Suppressor macrophage treated with lipopolysaccharide for 4 hours (primary cell): Measurements from ENCODE around the gene ACTBL2.
"Not testable (repeated sequence)": the region's sequence is repeated elsewhere in the genome, so short reads cannot be mapped to it uniquely, and the experiment has no call there.

Experiments
- DNase-seq: peaks from one replicate; pipeline ENCODE4 v3.0.0-alpha.2; 2020

ACTBL2 gene

DNA sequence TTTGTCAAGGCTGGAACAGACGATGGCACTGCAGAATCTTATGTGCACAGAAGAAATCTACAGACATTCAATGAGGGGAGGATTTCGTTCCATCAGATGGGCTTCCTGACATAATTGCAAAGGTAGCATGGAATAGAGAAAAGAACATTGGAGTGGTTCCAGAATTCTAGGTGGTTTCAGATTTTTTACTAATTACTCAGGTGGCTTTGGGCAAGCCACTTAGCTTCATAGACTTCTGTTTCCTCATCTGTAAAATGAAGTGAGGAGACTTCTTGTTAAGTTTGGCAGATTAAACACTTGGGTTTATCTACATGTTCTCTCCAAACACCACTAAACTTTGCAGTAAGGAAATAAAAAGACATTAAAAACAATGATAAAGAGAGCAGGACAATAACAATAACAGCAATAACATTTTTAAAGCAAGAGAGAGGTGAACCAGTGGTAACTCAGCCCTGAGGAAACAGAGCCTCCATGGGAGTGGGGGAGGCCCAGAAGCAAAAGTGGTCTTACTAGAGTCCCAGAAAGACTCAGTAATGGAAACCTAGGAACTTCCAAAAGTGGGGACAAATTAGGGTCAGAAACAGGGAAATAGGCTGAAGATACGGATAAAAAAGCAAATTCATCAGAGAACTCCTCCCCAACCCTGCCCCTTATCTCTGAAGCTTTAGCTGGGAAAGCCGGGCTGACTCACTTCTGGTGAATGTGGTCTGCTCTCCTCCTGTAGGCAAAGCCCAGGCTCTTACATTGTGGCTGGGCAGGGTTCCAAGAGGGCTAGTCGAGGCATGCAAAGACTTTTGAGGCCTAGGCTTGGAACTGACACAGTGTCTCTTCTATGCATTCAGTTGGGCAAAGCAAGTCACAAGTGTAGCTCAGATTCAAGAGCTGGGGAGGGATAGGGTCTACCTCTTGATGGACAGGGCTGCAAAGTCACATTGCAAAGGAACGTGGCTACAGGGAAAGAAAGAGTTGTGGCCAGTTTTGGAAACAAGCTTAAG, 11.8 kb upstream of the ACTBL2 start:
- no peak for DNase-seq

DNA sequence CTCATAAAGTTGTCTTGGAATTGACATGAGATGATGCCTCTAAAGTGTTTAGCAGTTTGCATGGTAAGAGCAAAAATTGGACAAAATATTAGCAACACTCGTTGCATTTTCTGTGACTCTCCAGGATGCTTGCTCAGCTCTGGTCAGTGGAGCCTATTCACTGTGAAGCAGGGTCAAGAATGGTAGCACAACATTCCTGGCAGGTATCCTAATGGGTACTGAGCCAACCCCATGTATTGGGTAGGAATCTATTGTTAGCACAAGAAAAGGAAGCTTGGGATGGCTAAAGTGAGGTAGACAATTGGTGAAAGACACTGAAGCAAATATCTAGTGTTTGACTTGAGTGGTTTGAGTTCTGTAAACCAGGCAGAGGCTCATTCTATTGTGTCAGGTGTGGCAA, 10.4 kb upstream of the ACTBL2 start:
- no peak for DNase-seq

DNA sequence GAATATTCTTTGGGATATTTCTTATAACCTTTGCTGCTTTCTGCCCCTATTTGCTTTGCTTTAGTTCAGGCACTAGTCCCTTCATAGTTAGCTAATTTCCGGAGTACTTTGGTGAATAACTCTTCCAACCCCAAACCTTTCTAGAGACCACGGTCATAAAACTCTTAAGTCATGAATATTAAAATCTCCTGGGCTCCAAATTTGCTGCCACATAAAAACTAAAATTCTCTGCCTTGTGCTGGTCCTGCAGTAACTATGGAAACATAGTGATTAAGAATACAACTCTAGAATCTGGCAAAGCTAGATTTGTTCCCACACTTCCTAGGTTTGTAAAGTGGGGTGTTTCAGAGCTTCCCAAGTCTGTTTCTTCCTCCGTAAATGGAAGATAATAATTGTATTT, 10.0 kb upstream of the ACTBL2 start:
- DNase-seq = no peak

GRCh38 chr5:57491369-57491965, 8.9 kb upstream of the ACTBL2 start:
- DNase-seq = no peak

DNA sequence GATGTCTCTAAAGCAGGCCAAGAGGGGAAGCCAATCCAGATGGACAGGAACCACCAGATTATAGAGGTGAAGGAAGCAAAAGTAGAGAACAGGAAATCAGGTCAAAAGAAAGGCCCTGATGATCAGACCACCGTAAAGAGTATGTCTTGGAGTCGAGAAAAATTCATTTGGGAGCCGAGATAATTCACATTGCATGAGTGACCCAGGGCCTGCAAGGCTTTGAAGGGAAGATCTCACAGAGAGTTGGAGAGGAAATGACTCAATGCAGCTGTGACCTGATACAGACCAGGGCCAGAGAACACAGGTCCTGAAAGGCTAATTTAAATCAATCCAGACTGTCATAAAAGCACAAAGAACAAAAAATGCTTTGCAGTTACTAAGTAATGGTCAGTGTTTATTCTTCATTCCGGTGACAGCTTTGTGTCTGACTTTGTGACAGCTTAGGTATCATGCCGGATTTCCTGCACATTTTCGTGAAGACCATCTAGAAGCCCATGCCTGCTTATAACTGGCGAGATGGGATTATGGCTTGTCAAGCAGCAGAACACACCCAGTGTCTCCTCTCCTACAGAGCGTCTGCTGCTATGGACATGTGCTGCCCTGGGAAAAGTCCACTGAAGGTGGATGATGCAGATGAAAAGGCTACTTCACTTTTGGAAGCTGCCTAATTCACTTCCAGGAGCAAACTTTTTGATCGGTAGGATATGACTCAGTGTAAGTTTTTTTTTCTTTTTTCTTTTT, 5.8 kb upstream of the ACTBL2 start:
- DNase-seq = no peak

DNA sequence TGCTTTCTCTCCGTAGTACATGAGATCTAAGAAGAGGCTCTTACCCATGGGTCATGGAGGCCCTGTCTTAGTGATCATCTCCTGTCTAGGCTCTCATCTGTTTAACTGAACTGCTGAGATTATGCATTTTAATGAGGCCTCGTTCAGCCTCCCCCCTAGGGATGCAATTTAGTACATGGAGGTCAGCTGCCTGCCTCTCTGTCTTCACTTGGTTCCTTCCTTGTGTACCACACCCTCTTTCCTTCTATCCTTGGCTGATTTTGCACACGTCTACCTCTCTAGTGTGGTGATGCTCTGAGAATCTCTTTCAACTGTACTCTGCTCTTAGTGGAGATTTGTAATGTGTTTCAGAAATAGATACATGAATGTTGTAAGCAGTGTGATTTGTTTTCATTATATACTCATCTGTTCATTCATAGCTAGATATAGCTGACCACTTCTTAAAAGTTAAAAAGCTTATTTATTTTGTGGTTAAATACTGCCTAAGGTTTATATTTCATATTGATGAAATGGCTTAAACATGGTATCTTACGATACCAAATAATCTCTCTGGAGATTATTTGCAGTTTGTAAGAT, 3.5 kb upstream of the ACTBL2 start:
- DNase-seq = no peak

DNA sequence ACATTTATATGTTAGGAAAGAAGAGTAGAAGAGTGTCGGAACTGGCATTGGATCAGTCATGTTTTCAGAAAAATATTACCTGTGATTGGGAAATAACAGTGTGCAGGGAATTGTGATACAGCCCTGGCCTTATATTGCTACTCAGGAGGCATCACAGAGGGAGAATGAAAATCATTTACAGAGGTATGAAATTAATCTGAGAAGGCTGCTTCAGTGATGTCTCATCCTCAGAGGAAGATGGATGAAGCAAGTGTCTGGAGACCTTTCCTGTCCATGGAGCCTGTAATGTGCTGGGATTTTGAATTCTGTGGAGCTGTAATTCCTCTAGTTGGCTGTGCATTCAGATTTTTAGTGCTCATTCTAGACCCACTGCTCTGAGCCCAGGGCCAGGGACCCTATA, 3.8 kb downstream of the ACTBL2 start:
- no peak for DNase-seq

- no peak for DNase-seq
Observed at GRCh38 chr5:57476601-57477056, 6.0 kb downstream of the ACTBL2 start.

GRCh38 chr5:57470339-57470738, 12.3 kb downstream of the ACTBL2 start:
- DNase-seq = no peak

GRCh38 chr5:57468481-57469163, 14.0 kb downstream of the ACTBL2 start:
- peak; percentile 3 for DNase-seq

DNA sequence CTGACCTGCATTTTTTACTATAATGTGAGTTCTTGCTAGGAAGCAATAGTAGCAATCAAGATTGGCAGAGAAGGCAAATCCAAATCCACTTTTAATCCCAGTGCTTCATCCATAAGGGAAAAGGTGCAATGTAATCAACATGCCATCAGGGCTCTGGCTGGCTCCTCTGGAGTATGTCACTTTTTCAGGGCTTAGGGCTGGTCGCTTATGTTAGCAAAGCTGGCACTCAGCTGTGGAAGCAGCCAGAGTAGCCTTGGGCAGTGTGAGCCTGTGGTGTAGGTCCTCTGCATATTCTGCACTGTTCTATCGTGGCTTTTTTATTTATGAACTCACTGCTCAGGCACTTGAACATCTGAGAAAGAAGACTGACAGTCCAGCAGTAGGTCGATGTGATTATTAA, 16.1 kb downstream of the ACTBL2 start:
- DNase-seq = no peak

- not testable (repeated sequence) for DNase-seq
Observed at GRCh38 chr5:57460056-57460455, 22.6 kb downstream of the ACTBL2 start.

- DNase-seq = no peak
Observed at GRCh38 chr5:57458443-57458842, 24.2 kb downstream of the ACTBL2 start.

GRCh38 chr5:57456531-57457135, 26.0 kb downstream of the ACTBL2 start:
- DNase-seq = no peak

- DNase-seq = no peak
Observed at GRCh38 chr5:57455511-57456455, 26.8 kb downstream of the ACTBL2 start.

GRCh38 chr5:57454896-57455295, 27.7 kb downstream of the ACTBL2 start:
- DNase-seq = no peak

- DNase-seq = no peak
Observed at GRCh38 chr5:57453728-57454127, 28.9 kb downstream of the ACTBL2 start.

DNA sequence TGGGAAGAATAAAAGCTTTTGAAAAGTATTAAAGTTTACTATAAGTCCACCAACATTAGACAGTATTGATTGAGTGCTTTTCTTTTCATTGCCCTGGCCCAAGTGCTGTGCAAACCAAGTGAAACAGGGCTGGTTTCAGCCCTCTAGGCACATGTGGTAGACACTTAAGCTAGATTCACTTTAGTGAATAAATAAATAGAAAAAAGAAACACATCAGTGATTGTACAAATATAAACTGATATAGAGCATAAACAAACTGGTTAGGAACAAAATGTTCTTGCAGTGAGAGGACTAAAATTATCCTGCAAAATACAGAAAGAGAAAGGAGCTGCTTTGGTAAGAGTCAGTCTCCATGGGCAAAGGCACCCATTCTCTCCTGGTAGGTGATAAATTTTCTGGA, 29.7 kb downstream of the ACTBL2 start:
- no peak for DNase-seq

- DNase-seq = no peak
Observed at GRCh38 chr5:57450991-57451876, 31.4 kb downstream of the ACTBL2 start.

DNA sequence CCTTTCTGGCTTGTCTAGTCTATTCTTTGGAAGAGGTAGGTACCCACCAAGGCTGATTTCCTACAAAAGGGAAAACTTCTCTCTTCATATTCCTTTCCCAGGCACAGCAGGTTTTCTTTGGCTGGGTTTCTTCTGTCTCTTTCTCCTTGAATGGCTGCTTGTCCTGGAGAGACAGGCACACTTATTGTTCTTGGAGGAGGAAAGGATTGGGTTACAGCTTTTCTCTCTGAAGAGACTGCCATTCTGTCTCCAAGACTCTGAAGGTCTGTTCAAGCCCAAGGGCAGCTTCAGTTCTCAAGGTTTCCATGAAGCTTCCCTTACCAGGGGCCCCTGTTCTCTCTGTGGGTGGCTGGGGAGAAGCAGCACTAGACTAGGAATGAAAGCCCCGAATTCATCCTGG, 33.9 kb downstream of the ACTBL2 start:
- no peak for DNase-seq
